CD8-positive, alpha-beta memory T cell (primary cell): Measurements from ENCODE around the gene ABI3BP. TPM values are rescaled to one million over a fixed set of nuclear protein-coding genes. Genes with fewer than 3 reads are reported as not detected.

Experiments used
- CTCF ChIA-PET: fragments of 350-600 bp; sonication (Branson Sonifier 250); formaldehyde crosslinking; loops from one replicate; lab custom pipeline; 2021; ENCODE audit warnings: antibody characterized with exemption; lab: Charles Lee
- POLR2A ChIA-PET: fragments of 350-600 bp; sonication (Branson Sonifier 250); formaldehyde crosslinking; loops from one replicate; lab custom pipeline; 2021; ENCODE audit warnings: antibody characterized with exemption; lab: Charles Lee
- DNase-seq, 5 donors: peaks; one replicate each; pipeline versions ENCODE4 v3.0.0 to v3.0.0-alpha.2; 2020 to 2022; ENCODE audit warnings: mixed read lengths in 1 of 5
- H3K27ac ChIP-seq: one replicate; pipeline ENCODE4 v1.7.0; 2013; ENCODE audit warnings: low read depth, mild to moderate bottlenecking, low read length, moderate library complexity
- H3K27me3 ChIP-seq: 2 replicates; pipeline ENCODE4 v1.7.0; 2013; ENCODE audit warnings: low read length, mild to moderate bottlenecking; ENCODE audit not compliant: insufficient read depth, poor library complexity, severe bottlenecking
- H3K36me3 ChIP-seq: 2 replicates; pipeline ENCODE4 v1.7.0; 2013; ENCODE audit warnings: mild to moderate bottlenecking, low read length, moderate library complexity; ENCODE audit not compliant: insufficient read depth
- H3K4me1 ChIP-seq: 2 replicates; pipeline ENCODE4 v1.7.0; 2013; ENCODE audit warnings: mild to moderate bottlenecking, low read length, moderate library complexity; ENCODE audit not compliant: insufficient read depth
- H3K4me3 ChIP-seq: 2 replicates; pipeline ENCODE4 v1.7.0; 2013; ENCODE audit warnings: mild to moderate bottlenecking, low read length
- H3K9me3 ChIP-seq: 2 replicates; pipeline ENCODE4 v1.7.0; 2013; ENCODE audit warnings: mild to moderate bottlenecking, low read length
- H3K27ac Mint-ChIP-seq, 8 donors: one replicate each; pipeline ENCODE4 v1.8.0; 2020 to 2021; ENCODE audit warnings: mixed read lengths in 8 of 8, mild to moderate bottlenecking in 6 of 8, inconsistent platforms in 3 of 8, moderate library complexity in 3 of 8
- H3K27me3 Mint-ChIP-seq, 2 donors: one replicate each; pipeline ENCODE4 v1.8.0; 2020 to 2021; ENCODE audit warnings: mixed read lengths in 2 of 2, mild to moderate bottlenecking in 1 of 2, moderate library complexity in 1 of 2
- H3K36me3 Mint-ChIP-seq, 3 donors: one replicate each; pipeline ENCODE4 v1.8.0; 2020 to 2021; ENCODE audit warnings: mixed read lengths in 3 of 3, inconsistent platforms in 1 of 3, mild to moderate bottlenecking in 1 of 3
- H3K4me1 Mint-ChIP-seq, 3 donors: one replicate each; pipeline ENCODE4 v1.8.0; 2020 to 2021; ENCODE audit warnings: mixed read lengths in 3 of 3, inconsistent platforms in 1 of 3, mild to moderate bottlenecking in 1 of 3
- H3K4me3 Mint-ChIP-seq, 7 donors: one replicate each; pipeline ENCODE4 v1.8.0; 2020 to 2021; ENCODE audit warnings: mixed read lengths in 7 of 7, mild to moderate bottlenecking in 6 of 7, moderate library complexity in 4 of 7, inconsistent platforms in 2 of 7
- H3K9me3 Mint-ChIP-seq, 5 donors: one replicate each; pipeline ENCODE4 v1.8.0; 2020 to 2022; ENCODE audit warnings: mixed read lengths in 5 of 5, mild to moderate bottlenecking in 3 of 5, moderate library complexity in 2 of 5, inconsistent platforms in 1 of 5
- polyA plus RNA-seq: library from polyadenylated mRNA; unstranded; fragments of 300-500 nt; fragmentation: Illumina TruSeq; gene quantifications from one replicate; pipeline ENCODE4 v1.2.3, GENCODE V29; 2021
- total RNA-seq, 2 experiments: library from RNA; stranded (reverse); gene quantifications; one replicate each; pipeline ENCODE4 v1.2.3, GENCODE V29; 2021

Gene ABI3BP
- total and polyA plus RNA-seq, 3 experiments from 2014 or later, result not detected

GRCh38 chr3:100782906-100783305, 210.3 kb downstream of the ABI3BP start:
- ChIA-PET CTCF (no interaction called here), POLR2A (no interaction called here)
- H3K9me3 ChIP-seq, result peaks cover 3% of the 10 kb centered on the region
- Mint-ChIP-seq H3K9me3 (peaks cover 3 to 5% (median 4%) of the 10 kb centered on the region in 5 donors), H3K4me3 (no peak overlapping the region), H3K36me3 (no peaks in the 10 kb centered on the region), H3K27ac (peak overlapping the region in 1 of 8 donors; percentile 20), H3K4me1 (no peaks in the 10 kb centered on the region), H3K27me3 (peaks cover 0 to 3% of the 10 kb centered on the region in 2 donors)
- no peak overlapping the region for H3K4me3 ChIP-seq
- H3K27ac ChIP-seq, result no peak overlapping the region
- no peaks in the 10 kb centered on the region for H3K4me1 ChIP-seq
- DNase-seq, result no peak
- no peaks in the 10 kb centered on the region for H3K36me3 ChIP-seq
- H3K27me3 ChIP-seq, result no peaks in the 10 kb centered on the region

DNA sequence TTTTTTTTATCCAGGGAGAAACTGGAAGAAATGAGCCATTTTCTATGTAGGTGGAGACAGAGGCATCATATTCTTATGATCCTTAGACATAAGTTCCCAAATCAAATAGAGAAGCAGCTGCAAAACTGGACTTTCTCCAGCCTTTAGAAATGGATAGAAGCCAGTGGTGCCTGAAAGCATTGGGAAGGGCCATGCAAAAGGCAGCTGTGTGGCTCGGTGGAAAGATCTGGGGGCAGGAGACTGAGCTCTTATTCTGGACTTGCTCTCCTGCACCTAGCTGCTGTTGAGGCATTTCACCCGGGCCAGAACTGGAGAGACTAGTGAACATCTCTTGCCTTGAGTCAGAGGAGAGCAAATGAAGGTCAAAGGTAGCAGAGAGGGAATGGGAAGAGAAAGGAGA, 210.9 kb downstream of the ABI3BP start:
- Mint-ChIP-seq H3K27ac (no peak overlapping the region), H3K4me1 (no peaks in the 10 kb centered on the region), H3K36me3 (no peaks in the 10 kb centered on the region), H3K9me3 (peaks cover 3 to 5% (median 4%) of the 10 kb centered on the region in 5 donors), H3K27me3 (peaks cover 0 to 3% of the 10 kb centered on the region in 2 donors), H3K4me3 (no peak overlapping the region)
- no peaks in the 10 kb centered on the region for H3K36me3 ChIP-seq
- CTCF ChIA-PET, result no interaction called here
- no peaks in the 10 kb centered on the region for H3K4me1 ChIP-seq
- POLR2A ChIA-PET, result no interaction called here
- no peak overlapping the region for H3K4me3 ChIP-seq
- no peaks in the 10 kb centered on the region for H3K27me3 ChIP-seq
- no peak overlapping the region for H3K27ac ChIP-seq
- peaks cover 3% of the 10 kb centered on the region for H3K9me3 ChIP-seq
- DNase-seq, result no peak

DNA sequence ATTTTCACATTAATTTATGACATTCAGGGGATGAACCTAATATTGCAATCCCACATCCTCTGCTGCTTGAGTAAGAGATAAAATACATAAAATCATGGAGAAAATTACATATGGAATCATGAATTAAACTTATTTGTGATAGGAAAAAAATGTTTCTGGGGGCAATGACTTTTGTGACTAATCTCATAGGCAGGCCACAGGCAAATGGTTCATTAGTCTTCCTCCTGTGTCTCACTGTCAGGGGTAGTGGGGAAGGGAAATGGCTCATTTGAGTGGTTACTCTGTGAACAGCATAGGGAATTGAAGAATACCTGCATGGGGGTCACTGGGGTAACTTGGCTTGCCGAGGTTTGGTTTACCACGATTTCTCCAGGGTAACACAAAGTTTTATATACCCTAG, 211.9 kb downstream of the ABI3BP start:
- Histone ChIP-seq H3K27ac (no peak overlapping the region), H3K4me1 (no peaks in the 10 kb centered on the region), H3K36me3 (no peaks in the 10 kb centered on the region), H3K9me3 (peaks cover 3% of the 10 kb centered on the region), H3K4me3 (no peak overlapping the region), H3K27me3 (no peaks in the 10 kb centered on the region)
- ChIA-PET POLR2A (no interaction called here), CTCF (no interaction called here)
- Mint-ChIP-seq H3K4me1 (no peaks in the 10 kb centered on the region), H3K27me3 (peaks cover 0 to 3% of the 10 kb centered on the region in 2 donors), H3K4me3 (no peak overlapping the region), H3K36me3 (no peaks in the 10 kb centered on the region), H3K27ac (no peak overlapping the region), H3K9me3 (peaks cover 3 to 5% (median 4%) of the 10 kb centered on the region in 5 donors)
- DNase-seq, result no peak

DNA sequence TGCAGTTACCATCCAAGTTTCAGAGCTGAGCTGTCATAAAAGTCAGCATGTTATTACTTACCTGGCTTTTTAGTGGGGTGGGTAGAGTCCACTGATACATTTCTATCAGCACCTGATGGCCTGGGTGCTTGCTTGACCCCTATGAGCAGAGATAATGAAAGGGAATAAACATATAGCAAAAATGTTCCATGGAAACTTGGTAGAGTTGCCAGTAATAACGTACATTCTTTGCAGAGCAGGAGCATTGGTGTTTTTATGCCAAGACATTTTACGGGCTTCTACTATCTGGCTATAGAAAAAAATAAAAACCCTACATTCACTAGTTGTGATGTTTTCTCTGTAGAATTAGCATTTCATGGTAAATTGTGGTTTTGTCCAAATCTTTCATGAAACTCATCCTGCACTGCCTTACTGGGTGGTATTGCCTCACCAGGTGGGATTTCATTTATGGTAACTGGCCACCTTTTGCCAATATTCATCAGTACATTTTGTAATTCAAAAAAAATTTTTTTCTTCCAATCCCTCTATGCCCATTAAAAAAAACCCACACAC, 213.1 kb downstream of the ABI3BP start:
- ChIA-PET POLR2A (no interaction called here), CTCF (no interaction called here)
- Mint-ChIP-seq H3K27ac (no peak overlapping the region), H3K36me3 (no peaks in the 10 kb centered on the region), H3K9me3 (peaks cover 0 to 5% (median 2%) of the 10 kb centered on the region in 5 donors), H3K27me3 (peaks cover 0 to 5% of the 10 kb centered on the region in 2 donors), H3K4me1 (no peaks in the 10 kb centered on the region), H3K4me3 (no peak overlapping the region)
- Histone ChIP-seq H3K36me3 (no peaks in the 10 kb centered on the region), H3K27ac (no peak overlapping the region), H3K4me3 (no peak overlapping the region), H3K9me3 (no peaks in the 10 kb centered on the region), H3K27me3 (no peaks in the 10 kb centered on the region), H3K4me1 (no peaks in the 10 kb centered on the region)
- no peak for DNase-seq

- POLR2A ChIA-PET, result no interaction called here
- Histone ChIP-seq H3K27me3 (no peaks in the 10 kb centered on the region), H3K4me1 (no peaks in the 10 kb centered on the region), H3K36me3 (no peaks in the 10 kb centered on the region), H3K27ac (no peak overlapping the region), H3K4me3 (no peak overlapping the region), H3K9me3 (no peaks in the 10 kb centered on the region)
- Mint-ChIP-seq H3K4me3 (no peak overlapping the region), H3K27ac (no peak overlapping the region), H3K9me3 (peaks cover 0 to 3% (median 0%) of the 10 kb centered on the region in 5 donors), H3K4me1 (no peaks in the 10 kb centered on the region), H3K27me3 (peaks cover 0 to 5% of the 10 kb centered on the region in 2 donors), H3K36me3 (no peaks in the 10 kb centered on the region)
- CTCF ChIA-PET, result no interaction called here
- DNase-seq, result no peak
These were observed 213.7 kb downstream of the ABI3BP start for GRCh38 chr3:100779480-100779879.

- Histone ChIP-seq H3K9me3 (no peaks in the 10 kb centered on the region), H3K27ac (no peak overlapping the region), H3K4me3 (no peak overlapping the region), H3K4me1 (no peaks in the 10 kb centered on the region), H3K36me3 (no peaks in the 10 kb centered on the region), H3K27me3 (no peaks in the 10 kb centered on the region)
- DNase-seq, result no peak
- Mint-ChIP-seq H3K4me1 (no peaks in the 10 kb centered on the region), H3K4me3 (no peak overlapping the region), H3K27ac (no peak overlapping the region), H3K9me3 (peaks cover 0 to 3% (median 0%) of the 10 kb centered on the region in 5 donors), H3K36me3 (peaks cover 0 to 4% (median 0%) of the 10 kb centered on the region in 3 donors), H3K27me3 (peaks cover 0 to 2% of the 10 kb centered on the region in 2 donors)
- ChIA-PET CTCF (no interaction called here), POLR2A (no interaction called here)
These were observed 215.9 kb downstream of the ABI3BP start for GRCh38 chr3:100777271-100777670.

- Histone ChIP-seq H3K36me3 (no peaks in the 10 kb centered on the region), H3K27ac (no peak overlapping the region), H3K9me3 (no peaks in the 10 kb centered on the region), H3K27me3 (no peaks in the 10 kb centered on the region), H3K4me1 (no peaks in the 10 kb centered on the region), H3K4me3 (no peak overlapping the region)
- Mint-ChIP-seq H3K9me3 (peaks cover 0 to 3% (median 0%) of the 10 kb centered on the region in 5 donors), H3K4me3 (no peak overlapping the region), H3K36me3 (peaks cover 0 to 4% (median 0%) of the 10 kb centered on the region in 3 donors), H3K27ac (no peak overlapping the region), H3K27me3 (peaks cover 0 to 2% of the 10 kb centered on the region in 2 donors), H3K4me1 (no peaks in the 10 kb centered on the region)
- DNase-seq, result no peak
- ChIA-PET POLR2A (no interaction called here), CTCF (no interaction called here)
These were observed 216.5 kb downstream of the ABI3BP start for GRCh38 chr3:100776746-100777145.

DNA sequence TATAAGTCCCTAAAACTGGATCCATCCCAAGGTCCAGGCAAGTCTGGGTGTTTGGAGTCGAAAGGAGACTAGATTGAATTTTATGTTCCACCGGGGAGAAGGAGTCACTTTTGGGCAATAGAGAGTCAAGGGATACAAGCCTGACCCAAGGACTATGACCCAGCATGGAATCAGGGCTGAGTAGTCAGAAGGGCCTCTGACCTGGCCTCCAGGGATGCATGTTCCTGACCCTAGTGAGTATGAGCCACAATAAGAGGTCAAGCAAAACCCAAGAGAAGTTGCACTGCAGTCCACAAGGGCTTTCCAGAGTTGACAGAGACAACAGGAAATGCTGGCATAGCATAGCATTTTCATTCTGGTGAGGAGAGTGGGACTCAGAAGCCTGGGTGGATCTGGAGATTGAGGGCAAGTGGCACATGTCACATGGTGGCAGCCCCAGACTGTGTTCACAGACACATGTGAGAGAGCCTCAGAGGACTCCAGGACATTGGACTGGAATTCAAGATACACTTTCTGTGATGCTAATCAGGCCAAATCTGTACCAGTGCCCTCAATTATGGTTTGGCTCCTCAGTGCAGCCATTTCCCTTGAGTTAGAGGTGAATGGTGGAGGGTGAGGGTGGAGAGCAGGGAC, 217.0 kb downstream of the ABI3BP start:
- H3K4me3 ChIP-seq, result no peak overlapping the region
- peaks cover 0 to 2% of the 10 kb centered on the region in 2 donors for H3K27me3 Mint-ChIP-seq
- CTCF ChIA-PET, result no interaction called here
- POLR2A ChIA-PET, result no interaction called here
- no peak for DNase-seq
- no peaks in the 10 kb centered on the region for H3K36me3 ChIP-seq
- H3K4me1 Mint-ChIP-seq, result no peaks in the 10 kb centered on the region
- no peaks in the 10 kb centered on the region for H3K27me3 ChIP-seq
- H3K27ac ChIP-seq, result no peak overlapping the region
- H3K4me1 ChIP-seq, result no peaks in the 10 kb centered on the region
- no peak overlapping the region for H3K27ac Mint-ChIP-seq
- peaks cover 0 to 3% (median 0%) of the 10 kb centered on the region in 5 donors for H3K9me3 Mint-ChIP-seq
- H3K36me3 Mint-ChIP-seq, result peaks cover 0 to 4% (median 0%) of the 10 kb centered on the region in 3 donors
- no peaks in the 10 kb centered on the region for H3K9me3 ChIP-seq
- no peak overlapping the region for H3K4me3 Mint-ChIP-seq
